AG04450 (cell line): ENCODE results near the gene ZNF536. TPM values are rescaled to one million over a fixed set of nuclear protein-coding genes. Genes with fewer than 3 reads are reported as not detected.

Experiments used
- CTCF ChIA-PET: fragments of 300-600, 350-600 bp; formaldehyde crosslinking; extraction: SDS; loops from one replicate; lab custom pipeline; 2022; ENCODE audit warnings: antibody characterized with exemption, inconsistent platforms; lab: Charles Lee
- POLR2A ChIA-PET: fragments of 350-600 bp; formaldehyde crosslinking; extraction: SDS; loops from one replicate; lab custom pipeline; 2021; ENCODE audit warnings: antibody characterized with exemption, inconsistent platforms; lab: Yijun Ruan, JAX
- DNase-seq: peaks from one replicate; pipeline ENCODE4 v3.0.0-alpha.2; 2011; ENCODE audit warnings: low read depth, low spot score
- H3K27ac ChIP-seq: one replicate; pipeline ENCODE4 v1.5.1; 2012; ENCODE audit warnings: low read depth, low read length, control low read depth
- H3K27me3 ChIP-seq: one replicate; pipeline ENCODE4 v1.6.0; 2012; ENCODE audit warnings: low read length; ENCODE audit not compliant: control insufficient read depth, insufficient read depth
- H3K4me3 ChIP-seq: 2 replicates; pipeline ENCODE4 v1.5.1; 2011; ENCODE audit warnings: mild to moderate bottlenecking, low read depth, low read length, control low read depth
- H3K9me3 ChIP-seq: 2 replicates; pipeline ENCODE4 v1.5.1; 2012; ENCODE audit warnings: low read length; ENCODE audit not compliant: control insufficient read depth, insufficient read depth
- polyA plus RNA-seq: library from polyadenylated mRNA; depleted of rRNA; stranded (reverse); fragments of >200 nt; gene quantifications from 2 replicates; pipeline ENCODE4 v1.2.3, GENCODE V29; 2011
- TF ChIP-seq, protein P1 (sequence below): IDR thresholded peaks from 2 replicates; pipeline ENCODE4 v1.5.1; 2011; ENCODE audit warnings: low read depth, low read length, control low read depth, inconsistent platforms

ZNF536 gene
- polyA plus RNA-seq, 1 experiment, result not detected

DNA sequence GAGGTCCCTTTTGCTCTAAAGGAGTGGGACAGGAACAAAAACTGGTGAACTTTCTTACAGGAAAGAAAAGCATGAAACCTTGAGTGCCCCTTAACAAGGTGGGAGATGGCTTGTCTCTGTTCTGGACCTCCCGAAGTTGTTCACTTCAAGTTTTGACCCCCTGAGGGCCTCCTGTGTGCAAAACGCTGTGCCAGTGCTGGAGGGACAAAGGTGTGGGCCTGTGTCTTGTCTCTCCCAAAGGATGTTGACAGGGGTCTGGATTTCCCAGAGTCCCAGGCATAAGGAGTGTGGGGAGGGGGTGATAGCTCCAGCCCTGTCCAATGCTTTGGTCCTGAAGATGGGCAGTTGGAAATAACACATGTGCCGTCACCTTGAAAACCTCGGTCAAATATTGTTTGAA, 6.5 kb downstream of the ZNF536 start:
- POLR2A ChIA-PET, result no interaction called here
- Histone ChIP-seq H3K9me3 (peaks cover 54% of the 10 kb centered on the region), H3K27me3 (no peaks in the 10 kb centered on the region), H3K4me3 (no peak overlapping the region), H3K27ac (no peak overlapping the region)
- TF ChIP-seq, protein P1, sequence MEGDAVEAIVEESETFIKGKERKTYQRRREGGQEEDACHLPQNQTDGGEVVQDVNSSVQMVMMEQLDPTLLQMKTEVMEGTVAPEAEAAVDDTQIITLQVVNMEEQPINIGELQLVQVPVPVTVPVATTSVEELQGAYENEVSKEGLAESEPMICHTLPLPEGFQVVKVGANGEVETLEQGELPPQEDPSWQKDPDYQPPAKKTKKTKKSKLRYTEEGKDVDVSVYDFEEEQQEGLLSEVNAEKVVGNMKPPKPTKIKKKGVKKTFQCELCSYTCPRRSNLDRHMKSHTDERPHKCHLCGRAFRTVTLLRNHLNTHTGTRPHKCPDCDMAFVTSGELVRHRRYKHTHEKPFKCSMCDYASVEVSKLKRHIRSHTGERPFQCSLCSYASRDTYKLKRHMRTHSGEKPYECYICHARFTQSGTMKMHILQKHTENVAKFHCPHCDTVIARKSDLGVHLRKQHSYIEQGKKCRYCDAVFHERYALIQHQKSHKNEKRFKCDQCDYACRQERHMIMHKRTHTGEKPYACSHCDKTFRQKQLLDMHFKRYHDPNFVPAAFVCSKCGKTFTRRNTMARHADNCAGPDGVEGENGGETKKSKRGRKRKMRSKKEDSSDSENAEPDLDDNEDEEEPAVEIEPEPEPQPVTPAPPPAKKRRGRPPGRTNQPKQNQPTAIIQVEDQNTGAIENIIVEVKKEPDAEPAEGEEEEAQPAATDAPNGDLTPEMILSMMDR, result no peak
- no peak for DNase-seq
- CTCF ChIA-PET, result no interaction called here

DNA sequence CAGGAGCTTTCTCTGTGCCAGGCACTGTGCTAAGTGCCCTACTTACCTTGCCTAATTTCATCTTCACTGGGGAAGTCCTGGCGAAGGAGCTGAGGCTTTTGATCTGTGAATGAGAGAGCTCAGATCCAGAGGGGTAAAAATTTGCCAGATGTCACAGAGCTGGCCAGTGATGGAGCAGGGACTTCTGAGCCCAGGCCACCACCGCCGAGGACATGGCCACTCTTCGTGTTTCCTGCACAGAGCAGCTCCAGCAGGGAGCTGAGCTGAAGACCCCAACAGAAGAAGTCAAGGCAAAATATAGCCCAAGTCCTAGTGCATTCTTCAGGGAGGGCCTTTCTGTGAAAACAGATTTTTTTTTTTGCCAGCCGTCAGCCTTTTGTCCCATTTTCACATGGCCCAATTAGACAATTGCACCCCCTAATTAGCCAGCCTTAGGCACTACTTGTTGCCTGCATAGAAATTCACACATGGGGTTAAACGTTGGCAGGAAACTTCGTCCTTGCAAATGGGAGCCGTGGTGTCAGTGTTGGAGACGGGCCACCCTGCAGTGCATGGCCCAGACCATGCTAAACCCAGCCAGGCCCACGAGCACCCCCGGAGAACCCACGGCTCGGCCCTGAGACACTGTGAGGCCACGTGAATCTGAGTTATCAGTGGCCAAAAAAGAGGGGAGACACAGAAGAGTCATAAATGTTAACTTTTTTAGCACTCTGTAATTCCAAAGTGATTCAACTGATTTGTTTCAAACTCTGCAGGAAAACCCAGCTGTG, 7.8 kb downstream of the ZNF536 start:
- ChIA-PET CTCF (no interaction called here), POLR2A (no interaction called here)
- no peak overlapping the region for H3K4me3 ChIP-seq
- no peak overlapping the region for H3K27ac ChIP-seq
- H3K9me3 ChIP-seq, result peaks cover 59% of the 10 kb centered on the region
- DNase-seq, result no peak
- TF ChIP-seq, protein P1, result no peak
- no peaks in the 10 kb centered on the region for H3K27me3 ChIP-seq

DNA sequence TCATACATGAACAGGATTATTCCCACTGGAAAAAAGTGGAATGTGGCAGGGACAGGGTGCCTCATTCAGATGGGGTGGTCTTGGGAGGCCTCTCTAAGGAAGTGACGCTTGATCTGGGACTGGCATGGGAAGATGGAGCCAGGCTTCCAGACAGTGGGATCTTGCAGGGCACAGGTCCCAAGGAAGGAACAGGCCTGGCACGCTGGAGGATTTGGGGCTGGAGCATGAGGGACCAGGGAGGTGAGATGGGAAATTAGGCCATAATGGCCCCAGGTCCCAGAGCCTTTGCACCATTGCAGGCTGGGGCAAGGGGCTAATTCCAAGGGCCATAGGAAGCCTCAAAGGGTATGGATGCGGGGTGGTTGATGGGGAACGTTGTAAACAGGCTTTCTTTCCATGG, 9.2 kb downstream of the ZNF536 start:
- no peaks in the 10 kb centered on the region for H3K27me3 ChIP-seq
- CTCF ChIA-PET, result no interaction called here
- H3K4me3 ChIP-seq, result no peak overlapping the region
- peaks cover 61% of the 10 kb centered on the region for H3K9me3 ChIP-seq
- no peak overlapping the region for H3K27ac ChIP-seq
- no peak for DNase-seq
- POLR2A ChIA-PET, result no interaction called here
- TF ChIP-seq, protein P1, result no peak

DNA sequence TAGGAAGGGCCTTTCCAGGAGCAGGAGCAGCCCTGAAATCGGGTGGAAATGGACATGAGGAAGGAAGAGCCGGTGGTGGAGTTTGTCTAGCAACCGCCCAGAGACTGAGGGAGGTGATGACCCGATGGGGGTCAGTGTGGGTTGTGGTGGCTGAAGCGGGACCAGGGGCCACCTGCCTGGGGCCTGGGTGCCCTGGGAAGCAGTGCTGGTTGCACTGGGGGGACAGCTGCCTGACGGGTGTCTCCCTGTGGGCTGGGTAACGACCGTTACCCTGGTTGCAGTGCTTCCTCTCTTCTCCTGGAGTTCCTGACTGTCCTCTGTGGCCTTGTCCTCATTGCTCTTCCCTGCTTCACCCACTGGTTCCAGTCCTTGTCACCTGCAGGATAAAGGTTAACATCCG, 13.0 kb downstream of the ZNF536 start:
- no peak overlapping the region for H3K4me3 ChIP-seq
- no peak overlapping the region for H3K27ac ChIP-seq
- ChIA-PET POLR2A (no interaction called here), CTCF (no interaction called here)
- peaks cover 68% of the 10 kb centered on the region for H3K9me3 ChIP-seq
- no peaks in the 10 kb centered on the region for H3K27me3 ChIP-seq
- no peak for DNase-seq
- TF ChIP-seq, protein P1, result no peak

DNA sequence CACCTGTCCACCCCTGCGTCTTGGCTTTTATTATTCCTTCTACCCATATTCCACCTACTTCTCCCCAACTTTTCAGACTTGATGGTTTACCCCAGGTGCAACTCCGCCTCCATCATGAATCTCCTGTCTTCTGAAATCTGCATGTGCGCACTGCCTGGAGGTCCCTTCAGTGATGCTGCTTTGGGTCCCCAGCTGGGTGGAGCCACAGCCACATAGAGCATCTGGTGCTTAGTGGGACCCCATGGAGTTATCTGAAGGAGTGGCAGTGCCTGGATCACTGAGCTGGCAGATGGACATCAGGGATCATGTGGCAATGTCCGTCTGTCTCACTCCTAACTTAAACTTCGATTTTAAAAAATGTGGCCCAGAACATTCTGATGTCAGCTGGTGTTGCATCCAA, 13.5 kb downstream of the ZNF536 start:
- Histone ChIP-seq H3K27me3 (no peaks in the 10 kb centered on the region), H3K4me3 (no peak overlapping the region), H3K9me3 (peaks cover 68% of the 10 kb centered on the region), H3K27ac (no peak overlapping the region)
- DNase-seq, result no peak
- TF ChIP-seq, protein P1, result no peak
- CTCF ChIA-PET, result no interaction called here
- POLR2A ChIA-PET, result no interaction called here
